ENCODE measurements around the gene MPO. TPM values are rescaled to one million over a fixed set of nuclear protein-coding genes. Genes with fewer than 3 reads are reported as not detected.

MPO gene
- total RNA-seq, 2 experiments from 2014 or later = not detected

DNA sequence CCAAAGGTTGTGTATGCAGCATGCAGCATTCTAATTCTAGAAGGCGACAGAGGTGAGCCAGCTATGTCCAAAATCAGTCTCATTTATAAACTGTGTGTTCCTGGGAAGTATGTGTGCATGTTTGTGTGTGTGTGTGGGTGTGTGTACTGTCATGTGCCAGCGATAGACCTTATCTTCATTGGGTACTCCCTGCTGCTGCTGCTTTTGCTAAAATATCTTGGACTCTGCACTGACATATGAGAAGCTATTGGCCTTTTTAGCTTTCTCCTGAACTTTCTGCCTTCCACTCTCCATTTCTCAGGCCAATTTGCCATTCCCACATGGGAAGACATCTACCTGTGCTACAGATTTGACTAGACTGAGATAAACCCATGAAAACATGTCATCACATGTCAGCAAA, 44.3 kb downstream of the MPO start:
- ChIA-PET POLR2A (interaction anchor here (1.0 kb wide), 1 partner anchor 16 kb away, joined by 3 read pairs; no protein-coding TSS in a partner anchor), CTCF (ENCODE audit: unreplicated experiment) (no interaction called here)
- no peaks in the 10 kb centered on the region for H3K79me2 ChIP-seq (ENCODE audit: insufficient read depth, low read depth, low read length)
- H3K4me3 ChIP-seq (ENCODE audit: low read depth, low read length, poor library complexity, severe bottlenecking) = no peak overlapping the region
- DNase-seq (ENCODE audit: low spot score) = no peak
- H3K9me2 ChIP-seq (ENCODE audit: insufficient read depth, low read length) = no peaks in the 10 kb centered on the region
- intact Hi-C loops (cut with micrococcal nuclease; ENCODE audit: unreplicated experiment) = no loop called here
- no peak overlapping the region for H2AFZ ChIP-seq (ENCODE audit: low read length)
- no peaks in the 10 kb centered on the region for H4K20me1 ChIP-seq (ENCODE audit: insufficient read depth, low read length)
- TF ChIP-seq, protein P1, sequence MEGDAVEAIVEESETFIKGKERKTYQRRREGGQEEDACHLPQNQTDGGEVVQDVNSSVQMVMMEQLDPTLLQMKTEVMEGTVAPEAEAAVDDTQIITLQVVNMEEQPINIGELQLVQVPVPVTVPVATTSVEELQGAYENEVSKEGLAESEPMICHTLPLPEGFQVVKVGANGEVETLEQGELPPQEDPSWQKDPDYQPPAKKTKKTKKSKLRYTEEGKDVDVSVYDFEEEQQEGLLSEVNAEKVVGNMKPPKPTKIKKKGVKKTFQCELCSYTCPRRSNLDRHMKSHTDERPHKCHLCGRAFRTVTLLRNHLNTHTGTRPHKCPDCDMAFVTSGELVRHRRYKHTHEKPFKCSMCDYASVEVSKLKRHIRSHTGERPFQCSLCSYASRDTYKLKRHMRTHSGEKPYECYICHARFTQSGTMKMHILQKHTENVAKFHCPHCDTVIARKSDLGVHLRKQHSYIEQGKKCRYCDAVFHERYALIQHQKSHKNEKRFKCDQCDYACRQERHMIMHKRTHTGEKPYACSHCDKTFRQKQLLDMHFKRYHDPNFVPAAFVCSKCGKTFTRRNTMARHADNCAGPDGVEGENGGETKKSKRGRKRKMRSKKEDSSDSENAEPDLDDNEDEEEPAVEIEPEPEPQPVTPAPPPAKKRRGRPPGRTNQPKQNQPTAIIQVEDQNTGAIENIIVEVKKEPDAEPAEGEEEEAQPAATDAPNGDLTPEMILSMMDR (conservative IDR thresholded peaks at IDR 0.05; ENCODE audit: low read length) = no peak
- TF ChIP-seq EZH2phosphoT487 (IDR thresholded peaks at IDR 0.05; ENCODE audit: borderline replicate concordance, low read depth, low read length) = no peak
- BruUV-seq (replicated peaks) = no TSS peak
- no peaks in the 10 kb centered on the region for H3K9me3 ChIP-seq (ENCODE audit: low read length)
- no peaks in the 10 kb centered on the region for H3K4me1 ChIP-seq (ENCODE audit: insufficient read depth, low read length, poor library complexity, severe bottlenecking)
- H3K27ac ChIP-seq (ENCODE audit: low read depth, low read length, poor library complexity, severe bottlenecking) = no peak overlapping the region
- no peaks in the 10 kb centered on the region for H3K36me3 ChIP-seq (ENCODE audit: insufficient read depth, low read length)
- H3K4me2 ChIP-seq (ENCODE audit: low read length) = no peak overlapping the region

- no peaks in the 10 kb centered on the region for H3K4me1 ChIP-seq (ENCODE audit: insufficient read depth, low read length, poor library complexity, severe bottlenecking)
Measured at GRCh38 chr17:58235821-58236220, 44.9 kb downstream of the MPO start.

DNA sequence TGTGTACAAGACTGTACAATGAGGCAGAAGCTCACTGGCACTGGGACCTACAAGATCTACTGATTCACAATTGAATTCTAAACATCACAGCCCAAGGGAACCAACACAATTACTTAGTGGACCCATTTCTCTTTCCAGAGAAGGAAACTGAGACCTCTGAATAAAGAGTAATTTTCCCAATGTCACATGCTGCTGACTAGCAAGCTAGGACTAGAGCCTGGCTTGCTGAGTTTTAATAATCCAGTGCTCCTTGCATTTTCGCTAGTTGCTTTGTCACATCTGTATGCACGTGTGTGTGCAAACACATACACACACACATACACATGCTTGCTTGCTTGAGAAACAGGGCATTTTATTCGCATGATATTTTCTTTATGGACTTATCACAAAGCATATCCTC, 46.2 kb downstream of the MPO start:
- POLR2A ChIA-PET = interaction anchor here (0.7 kb wide), 1 partner anchor 729 kb away, joined by 9 read pairs; no protein-coding TSS in a partner anchor
- no peaks in the 10 kb centered on the region for H3K79me2 ChIP-seq (ENCODE audit: insufficient read depth, low read depth, low read length)
- no peak overlapping the region for H3K27ac ChIP-seq (ENCODE audit: low read depth, low read length, poor library complexity, severe bottlenecking)
- no peaks in the 10 kb centered on the region for H3K9me3 ChIP-seq (ENCODE audit: low read length)
- DNase-seq (ENCODE audit: low spot score) = no peak
- CTCF ChIA-PET (ENCODE audit: unreplicated experiment) = no interaction called here
- H3K9me2 ChIP-seq (ENCODE audit: insufficient read depth, low read length) = no peaks in the 10 kb centered on the region
- no peaks in the 10 kb centered on the region for H3K4me1 ChIP-seq (ENCODE audit: insufficient read depth, low read length, poor library complexity, severe bottlenecking)
- intact Hi-C loops (cut with micrococcal nuclease; ENCODE audit: unreplicated experiment) = no loop called here
- H2AFZ ChIP-seq (ENCODE audit: low read length) = no peak overlapping the region
- TF ChIP-seq, protein P1 (conservative IDR thresholded peaks at IDR 0.05; ENCODE audit: low read length) = no peak
- TF ChIP-seq EZH2phosphoT487 (IDR thresholded peaks at IDR 0.05; ENCODE audit: borderline replicate concordance, low read depth, low read length) = no peak
- H3K36me3 ChIP-seq (ENCODE audit: insufficient read depth, low read length) = no peaks in the 10 kb centered on the region
- no peak overlapping the region for H3K4me2 ChIP-seq (ENCODE audit: low read length)
- BruUV-seq (replicated peaks) = no TSS peak
- H4K20me1 ChIP-seq (ENCODE audit: insufficient read depth, low read length) = no peaks in the 10 kb centered on the region
- no peak overlapping the region for H3K4me3 ChIP-seq (ENCODE audit: low read depth, low read length, poor library complexity, severe bottlenecking)

More at GRCh38 chr17:58235821-58236220, 44.9 kb downstream of the MPO start:
- H3K9me3 ChIP-seq (ENCODE audit: low read length) = no peaks in the 10 kb centered on the region
- intact Hi-C loops (cut with micrococcal nuclease; ENCODE audit: unreplicated experiment) = no loop called here
- no TSS peak for BruUV-seq (replicated peaks)
- ChIA-PET CTCF (ENCODE audit: unreplicated experiment) (no interaction called here), POLR2A (interaction anchor here (1.0 kb wide), 1 partner anchor 16 kb away, joined by 3 read pairs; no protein-coding TSS in a partner anchor)
- H3K4me2 ChIP-seq (ENCODE audit: low read length) = no peak overlapping the region
- H4K20me1 ChIP-seq (ENCODE audit: insufficient read depth, low read length) = no peaks in the 10 kb centered on the region
- H3K9me2 ChIP-seq (ENCODE audit: insufficient read depth, low read length) = no peaks in the 10 kb centered on the region
- no peak for DNase-seq (ENCODE audit: low spot score)
- no peak for TF ChIP-seq EZH2phosphoT487 (IDR thresholded peaks at IDR 0.05; ENCODE audit: borderline replicate concordance, low read depth, low read length)
- TF ChIP-seq, protein P1 (conservative IDR thresholded peaks at IDR 0.05; ENCODE audit: low read length) = no peak
- H3K79me2 ChIP-seq (ENCODE audit: insufficient read depth, low read depth, low read length) = no peaks in the 10 kb centered on the region
- no peak overlapping the region for H2AFZ ChIP-seq (ENCODE audit: low read length)
- no peaks in the 10 kb centered on the region for H3K36me3 ChIP-seq (ENCODE audit: insufficient read depth, low read length)
- no peak overlapping the region for H3K4me3 ChIP-seq (ENCODE audit: low read depth, low read length, poor library complexity, severe bottlenecking)
- H3K27ac ChIP-seq (ENCODE audit: low read depth, low read length, poor library complexity, severe bottlenecking) = no peak overlapping the region
